ACC112 (cell line): ENCODE results near the gene HS6ST1.

Source experiments
- H2AFZ ChIP-seq: fragments of 200-600 bp; sonication (generic); one replicate; pipeline ENCODE4 v1.6.0; 2017; ENCODE audit warnings: antibody characterized with exemption, low read length; ENCODE audit not compliant: unreplicated experiment
- H3K27ac ChIP-seq: fragments of 200-600 bp; sonication (generic); 2 replicates; pipeline ENCODE4 v1.5.1; 2014; ENCODE audit warnings: low read depth, mild to moderate bottlenecking, antibody characterized with exemption, low read length, moderate library complexity
- H3K27me3 ChIP-seq: fragments of 200-600 bp; sonication (generic); 2 replicates; pipeline ENCODE4 v1.6.1; 2014; ENCODE audit warnings: mild to moderate bottlenecking, antibody characterized with exemption, low read length, moderate library complexity, mixed read lengths; ENCODE audit not compliant: insufficient read depth
- H3K36me3 ChIP-seq: fragments of 200-600 bp; sonication (generic); 2 replicates; pipeline ENCODE4 v1.6.1; 2016; ENCODE audit warnings: mild to moderate bottlenecking, antibody characterized with exemption, low read length, moderate library complexity, mixed read lengths; ENCODE audit not compliant: insufficient read depth
- H3K4me1 ChIP-seq: fragments of 200-600 bp; sonication (generic); one replicate; pipeline ENCODE4 v1.6.1; 2016; ENCODE audit warnings: low read length, mixed read lengths; ENCODE audit not compliant: insufficient read depth, unreplicated experiment, control insufficient read depth
- H3K4me3 ChIP-seq: fragments of 200-600 bp; sonication (generic); 2 replicates; pipeline ENCODE4 v1.5.1; 2014; ENCODE audit warnings: mild to moderate bottlenecking, low read depth, low read length
- H3K79me2 ChIP-seq: fragments of 200-600 bp; sonication (generic); one replicate; pipeline ENCODE4 v1.6.0; 2016; ENCODE audit warnings: low read length; ENCODE audit not compliant: control insufficient read depth, unreplicated experiment, insufficient read depth

HS6ST1 gene

DNA sequence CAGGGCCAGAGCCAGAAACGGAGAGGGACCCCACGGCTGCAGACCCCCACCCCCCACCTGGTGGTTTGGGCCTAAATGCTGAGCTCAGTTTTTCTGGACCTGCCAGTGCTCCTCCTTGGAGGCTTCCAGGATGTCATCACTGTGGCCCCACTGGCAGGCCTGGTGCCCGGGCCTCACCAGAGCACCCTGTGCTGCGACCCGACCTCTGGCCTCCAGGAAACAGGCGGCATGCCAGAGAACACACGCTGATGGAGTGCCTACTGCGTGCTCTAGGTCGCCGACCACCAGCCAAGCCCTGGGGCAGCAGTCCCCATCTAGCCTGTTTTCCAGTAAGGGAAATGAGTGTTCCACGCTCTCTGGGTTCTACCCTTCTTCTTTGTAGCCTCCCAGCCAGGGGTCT is 33.8 kb downstream of the HS6ST1 start:
- no peaks in the 10 kb centered on the region for H3K27me3 ChIP-seq
- H3K36me3 ChIP-seq: no peaks in the 10 kb centered on the region
- no peak overlapping the region for H3K4me3 ChIP-seq
- no peak overlapping the region for H3K27ac ChIP-seq
- H2AFZ ChIP-seq: no peak overlapping the region
- H3K79me2 ChIP-seq: no peaks in the 10 kb centered on the region
- no peaks in the 10 kb centered on the region for H3K4me1 ChIP-seq

DNA sequence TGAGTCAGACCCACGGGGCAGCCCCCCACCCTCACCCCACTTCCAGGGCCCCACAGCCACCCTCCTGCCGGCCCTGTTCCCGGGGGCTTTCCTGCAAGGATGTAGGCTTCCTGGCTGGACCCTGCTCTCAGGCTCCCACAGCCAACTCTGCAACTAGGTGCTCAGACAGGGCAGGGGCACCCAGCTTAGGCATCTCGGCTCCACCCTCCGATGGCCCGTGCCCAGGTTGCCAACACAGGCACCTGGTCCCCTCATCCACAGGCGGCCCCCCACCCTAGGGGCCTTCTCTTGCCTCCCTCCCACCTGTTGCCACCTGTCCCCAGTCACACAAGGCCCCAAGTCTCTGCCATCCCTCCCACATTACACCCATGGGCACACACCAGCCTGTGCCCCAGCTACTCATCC is 34.6 kb downstream of the HS6ST1 start:
- no peaks in the 10 kb centered on the region for H3K27me3 ChIP-seq
- H3K27ac ChIP-seq: no peak overlapping the region
- H3K4me1 ChIP-seq: no peaks in the 10 kb centered on the region
- no peak overlapping the region for H2AFZ ChIP-seq
- no peaks in the 10 kb centered on the region for H3K36me3 ChIP-seq
- no peaks in the 10 kb centered on the region for H3K79me2 ChIP-seq
- no peak overlapping the region for H3K4me3 ChIP-seq

DNA sequence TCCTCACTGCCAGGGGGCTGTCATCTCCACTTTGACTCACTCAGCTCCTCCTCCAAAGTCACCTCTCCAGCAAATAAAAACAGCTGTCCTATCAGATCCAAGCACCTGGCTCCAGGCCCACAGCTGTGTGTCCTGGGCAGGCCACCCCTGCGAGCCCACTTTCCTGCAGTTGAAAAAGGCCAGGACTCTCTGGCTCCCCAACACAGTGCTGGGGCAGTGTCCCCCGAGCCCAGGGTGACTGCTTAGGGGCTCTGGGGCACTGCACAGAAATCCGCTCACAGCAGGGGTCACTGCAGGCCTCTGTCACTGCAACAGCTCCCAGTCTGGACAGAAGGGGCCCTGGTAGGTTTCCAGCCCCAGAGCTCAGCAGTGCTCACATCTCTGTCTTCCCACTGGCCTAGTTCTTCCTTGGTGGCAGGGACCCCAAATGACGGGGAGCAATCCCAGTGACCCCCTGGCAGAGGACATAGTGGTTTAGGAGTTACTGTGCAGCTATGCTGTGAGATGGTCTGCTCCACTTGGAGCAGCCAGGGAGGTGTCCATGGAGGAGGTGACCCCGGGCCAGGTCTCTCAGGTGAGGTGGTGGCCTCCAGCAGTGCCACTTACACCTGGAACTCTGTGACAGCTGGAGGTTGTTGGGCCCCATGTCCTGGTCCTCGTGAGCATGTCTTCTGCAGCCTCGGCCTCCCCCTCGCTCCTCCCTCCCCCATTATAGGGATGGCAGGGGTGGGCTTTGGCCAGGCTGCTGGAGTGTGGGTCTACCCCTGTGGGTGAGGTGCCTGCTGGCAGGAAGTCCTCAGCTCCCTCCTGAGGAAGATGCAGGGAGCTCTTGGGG is 35.5 kb downstream of the HS6ST1 start:
- Histone ChIP-seq H3K4me3 (no peak overlapping the region), H2AFZ (no peak overlapping the region), H3K27ac (no peak overlapping the region), H3K27me3 (no peaks in the 10 kb centered on the region), H3K79me2 (no peaks in the 10 kb centered on the region), H3K4me1 (no peaks in the 10 kb centered on the region), H3K36me3 (no peaks in the 10 kb centered on the region)

DNA sequence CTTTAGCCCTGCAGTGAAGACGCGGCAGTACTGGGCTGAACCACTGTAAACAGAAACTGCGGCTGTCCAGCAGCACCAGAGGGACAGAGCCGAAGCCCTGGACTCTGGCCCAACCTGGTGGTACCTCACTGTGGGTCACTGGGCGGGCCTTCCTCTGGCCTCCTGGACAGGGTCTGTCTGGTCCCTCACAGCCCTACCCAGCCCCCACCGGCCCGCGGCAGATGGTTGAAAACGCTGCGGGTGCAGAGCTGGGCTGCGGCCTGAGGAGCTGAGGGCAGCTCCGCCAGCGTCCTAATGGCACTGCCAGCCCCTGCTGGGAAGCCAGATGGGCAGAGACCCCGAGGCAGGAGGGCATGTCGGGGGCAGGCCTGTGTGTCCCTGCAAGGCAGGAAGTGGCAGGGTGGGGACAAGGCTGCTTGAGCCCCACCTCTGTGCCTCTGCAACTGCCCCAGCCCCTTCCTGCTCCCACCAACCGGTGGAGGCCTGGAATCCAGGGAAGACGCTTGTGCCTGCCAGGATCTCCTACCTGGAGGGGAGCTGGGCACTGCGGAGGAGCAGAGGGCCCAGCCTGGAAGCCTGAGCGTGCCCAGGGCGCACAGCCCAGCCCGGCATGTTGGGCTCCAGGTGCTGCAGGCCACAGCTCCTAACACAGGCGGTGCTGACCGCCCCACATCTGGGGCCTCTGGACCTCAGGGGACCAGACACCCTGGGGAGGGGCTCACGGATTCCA is 36.3 kb downstream of the HS6ST1 start:
- Histone ChIP-seq H3K4me3 (no peak overlapping the region), H3K4me1 (no peaks in the 10 kb centered on the region), H3K27ac (no peak overlapping the region), H3K36me3 (no peaks in the 10 kb centered on the region), H2AFZ (no peak overlapping the region), H3K79me2 (no peaks in the 10 kb centered on the region), H3K27me3 (no peaks in the 10 kb centered on the region)

DNA sequence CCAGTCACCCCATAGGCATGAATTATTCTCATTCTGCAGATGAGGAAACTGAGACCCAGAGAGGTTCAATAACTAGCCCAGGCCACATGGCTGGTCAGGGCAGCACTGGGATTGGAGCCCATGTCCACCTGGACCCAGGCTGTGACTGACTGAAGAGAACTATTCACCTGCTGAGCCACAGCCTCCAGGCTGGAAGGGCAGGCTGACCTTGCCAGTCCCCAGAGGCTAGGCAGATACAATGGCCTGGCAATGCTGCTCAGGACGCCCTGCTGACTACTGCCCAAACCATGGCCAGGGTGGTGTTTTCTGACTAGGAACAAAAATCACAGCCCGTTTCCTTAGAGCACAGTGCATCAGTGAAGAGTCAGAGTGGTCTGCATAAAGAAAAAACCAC is 36.8 kb downstream of the HS6ST1 start:
- Histone ChIP-seq H3K36me3 (no peaks in the 10 kb centered on the region), H3K27ac (no peak overlapping the region), H3K4me3 (no peak overlapping the region), H3K79me2 (no peaks in the 10 kb centered on the region), H3K4me1 (no peaks in the 10 kb centered on the region), H2AFZ (no peak overlapping the region), H3K27me3 (no peaks in the 10 kb centered on the region)

DNA sequence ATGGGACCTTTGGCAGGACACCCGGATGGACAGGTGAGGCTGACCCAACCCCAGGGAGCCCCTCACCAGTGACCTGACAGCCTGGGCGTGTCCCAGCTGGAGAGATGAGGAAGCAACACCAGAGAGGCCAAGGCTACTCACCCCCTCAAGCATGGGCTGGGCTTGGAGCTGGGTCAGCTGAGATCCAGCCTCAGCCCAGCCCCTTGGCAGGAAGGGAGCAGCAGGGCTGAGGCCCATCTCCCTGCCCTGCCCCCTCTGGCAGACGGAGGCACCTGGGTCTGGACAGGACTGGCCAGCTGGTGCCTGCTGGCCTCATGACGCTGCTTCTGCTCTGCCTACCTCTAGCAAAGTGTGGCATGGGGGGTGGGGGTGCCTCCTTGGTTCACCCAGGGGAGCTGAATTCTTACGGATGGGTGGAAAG is 37.8 kb downstream of the HS6ST1 start:
- H2AFZ ChIP-seq: no peak overlapping the region
- H3K79me2 ChIP-seq: no peaks in the 10 kb centered on the region
- H3K27ac ChIP-seq: no peak overlapping the region
- H3K36me3 ChIP-seq: no peaks in the 10 kb centered on the region
- no peak overlapping the region for H3K4me3 ChIP-seq
- H3K27me3 ChIP-seq: no peaks in the 10 kb centered on the region
- H3K4me1 ChIP-seq: no peaks in the 10 kb centered on the region

DNA sequence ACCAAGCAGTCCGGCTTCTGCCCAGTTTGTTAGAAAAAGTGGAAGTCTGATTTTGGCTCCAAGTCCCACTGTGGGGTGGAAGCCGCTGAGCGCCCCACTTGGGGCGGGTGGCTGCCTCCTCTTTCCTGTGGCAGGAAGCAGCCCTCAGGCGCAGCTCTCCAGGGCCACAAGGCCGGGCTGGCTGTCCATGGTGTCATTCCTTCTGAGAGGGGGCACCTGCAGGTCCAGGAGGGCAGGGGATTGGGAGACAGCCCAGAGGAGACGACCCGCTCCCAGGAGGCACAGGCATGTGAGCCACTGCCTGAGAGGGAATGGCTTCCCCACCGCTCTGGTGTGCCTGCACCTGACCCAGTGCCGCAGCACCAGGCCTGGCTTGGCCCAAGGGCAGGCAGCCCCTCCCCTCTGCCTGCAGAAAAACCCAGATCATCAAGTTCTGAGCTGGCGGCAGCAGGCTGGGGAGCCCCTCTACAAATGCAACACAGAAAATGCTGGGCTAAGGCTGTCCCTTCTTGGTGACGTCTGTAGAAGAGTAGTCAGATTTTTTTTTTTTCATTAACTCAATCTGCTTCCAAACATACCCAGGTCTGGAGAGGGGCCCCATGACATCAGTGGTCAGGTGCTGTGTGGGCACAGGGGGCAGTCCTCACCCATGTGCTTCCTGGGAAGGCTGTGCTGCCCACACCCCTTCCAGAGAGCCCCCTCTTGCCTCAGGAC is 38.4 kb downstream of the HS6ST1 start:
- Histone ChIP-seq H2AFZ (no peak overlapping the region), H3K27ac (no peak overlapping the region), H3K4me3 (no peak overlapping the region), H3K4me1 (no peaks in the 10 kb centered on the region), H3K36me3 (peaks cover 5% of the 10 kb centered on the region; the same call in 1 of the 2 replicates), H3K27me3 (no peaks in the 10 kb centered on the region), H3K79me2 (no peaks in the 10 kb centered on the region)

DNA sequence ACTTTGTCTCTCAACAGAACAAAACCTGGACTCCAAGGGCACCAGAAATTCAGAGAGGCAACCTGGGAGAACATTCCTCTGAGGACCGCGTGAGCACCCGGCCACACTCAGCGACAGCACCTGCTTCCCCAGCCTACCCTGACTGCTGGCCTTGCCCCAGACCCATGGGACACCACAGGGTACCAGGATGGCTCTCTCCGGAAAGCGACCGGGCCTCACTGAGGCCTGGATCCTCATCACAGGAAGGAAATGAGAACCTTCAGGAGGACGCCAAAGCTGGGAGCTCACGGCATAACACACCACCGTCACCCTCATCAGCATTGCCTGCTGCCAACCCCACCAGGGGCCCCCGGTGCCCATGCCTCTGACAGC is 38.9 kb downstream of the HS6ST1 start:
- no peak overlapping the region for H3K4me3 ChIP-seq
- no peak overlapping the region for H2AFZ ChIP-seq
- H3K36me3 ChIP-seq: peaks cover 6% of the 10 kb centered on the region; the same call in 1 of the 2 replicates
- no peaks in the 10 kb centered on the region for H3K27me3 ChIP-seq
- H3K79me2 ChIP-seq: no peaks in the 10 kb centered on the region
- H3K27ac ChIP-seq: no peak overlapping the region
- H3K4me1 ChIP-seq: no peaks in the 10 kb centered on the region

DNA sequence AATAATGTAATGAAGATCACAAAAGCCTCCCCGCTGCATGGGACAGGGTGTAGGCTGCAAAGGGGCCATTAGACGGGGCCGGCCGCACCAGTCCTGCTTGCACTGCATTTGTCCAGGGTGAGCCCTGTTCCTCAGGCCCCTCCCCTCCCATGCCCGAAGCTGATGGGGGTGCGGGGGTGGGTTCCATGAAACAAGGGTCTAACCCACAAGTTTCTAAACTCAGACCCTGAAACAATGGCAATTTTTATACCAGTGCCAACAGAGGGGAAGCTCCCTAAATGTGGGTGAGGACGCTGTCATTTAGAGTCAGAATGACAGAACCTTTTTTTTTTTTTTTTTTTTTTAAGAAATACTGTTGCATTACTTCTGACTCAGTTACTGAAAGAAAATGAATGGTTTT is 39.7 kb downstream of the HS6ST1 start:
- Histone ChIP-seq H3K27me3 (no peaks in the 10 kb centered on the region), H3K4me1 (no peaks in the 10 kb centered on the region), H3K27ac (no peak overlapping the region), H3K36me3 (peaks cover 6% of the 10 kb centered on the region; the same call in 1 of the 2 replicates), H3K79me2 (no peaks in the 10 kb centered on the region), H3K4me3 (no peak overlapping the region), H2AFZ (no peak overlapping the region)

DNA sequence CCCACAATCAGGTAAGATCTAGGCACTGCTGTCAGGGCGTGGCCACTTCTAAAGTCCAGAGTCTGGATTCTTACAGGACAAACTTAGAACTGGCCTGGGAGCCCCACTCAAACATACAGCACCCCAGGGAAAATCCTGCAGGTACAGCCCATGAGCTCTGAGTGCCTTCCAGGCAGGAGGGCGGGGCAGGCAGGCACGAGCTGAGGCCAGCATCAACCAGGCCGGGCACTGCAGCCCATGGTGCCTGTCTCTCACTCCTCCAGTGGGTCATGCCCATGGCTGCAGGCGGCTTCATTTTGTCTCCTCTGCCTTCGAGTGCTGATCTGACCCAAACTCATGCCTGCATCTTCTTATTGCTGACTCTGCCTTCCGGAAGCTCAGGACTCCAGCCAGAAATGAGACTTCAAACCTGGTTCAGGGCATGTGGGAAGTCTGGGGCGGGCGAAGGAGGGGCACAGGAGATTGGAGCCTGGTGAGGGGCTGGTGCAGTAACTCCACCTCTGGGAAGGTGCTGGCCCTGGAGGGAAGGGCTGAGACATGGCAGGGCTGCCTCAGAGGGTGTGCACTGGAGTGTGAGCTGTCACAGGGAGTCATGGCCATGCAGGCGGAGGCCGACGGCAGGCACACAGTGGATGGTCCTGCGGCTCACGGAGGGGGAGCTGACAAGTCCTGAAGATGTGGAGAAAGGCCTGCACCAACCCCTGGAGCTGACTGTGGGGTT is 40.5 kb downstream of the HS6ST1 start:
- Histone ChIP-seq H2AFZ (no peak overlapping the region), H3K79me2 (no peaks in the 10 kb centered on the region), H3K4me3 (no peak overlapping the region), H3K27me3 (no peaks in the 10 kb centered on the region), H3K4me1 (no peaks in the 10 kb centered on the region), H3K36me3 (peaks cover 6% of the 10 kb centered on the region; the same call in 1 of the 2 replicates), H3K27ac (no peak overlapping the region)
